Activated B cell treated with CpG ODN at 0.5 μM for 24 hours (primary cell): ENCODE data around the gene CCM2L. TPM values are rescaled to one million over a fixed set of nuclear protein-coding genes. Genes with fewer than 3 reads are reported as not detected.

Experiments used
- ATAC-seq: fragments of 200-7000 bp; cut with Tn5 transposase; one replicate; pipeline ENCODE4 v1.10.0; 2021; ENCODE audit warnings: low read depth, mild to moderate bottlenecking, moderate library complexity
- CTCF ChIA-PET: fragments of 350-600 bp; sonication (Branson Sonifier 250); formaldehyde crosslinking; loops from one replicate; lab custom pipeline; 2021; ENCODE audit warnings: antibody characterized with exemption; lab: Charles Lee
- POLR2A ChIA-PET: fragments of 350-600 bp; sonication (Branson Sonifier 250); formaldehyde crosslinking; loops from one replicate; lab custom pipeline; 2021; ENCODE audit warnings: antibody characterized with exemption; lab: Charles Lee
- DNase-seq: peaks from one replicate; pipeline ENCODE4 v3.0.0; 2022
- H3K27ac Mint-ChIP-seq: one replicate; pipeline ENCODE4 v1.8.0; 2020; ENCODE audit warnings: mixed read lengths
- H3K27me3 Mint-ChIP-seq: one replicate; pipeline ENCODE4 v1.8.0; 2021; ENCODE audit warnings: mixed read lengths
- H3K36me3 Mint-ChIP-seq: one replicate; pipeline ENCODE4 v1.8.0; 2021; ENCODE audit warnings: low read depth, mixed read lengths
- H3K4me1 Mint-ChIP-seq: one replicate; pipeline ENCODE4 v1.8.0; 2021; ENCODE audit warnings: mixed read lengths
- H3K4me3 Mint-ChIP-seq: one replicate; pipeline ENCODE4 v1.8.0; 2020; ENCODE audit warnings: mild to moderate bottlenecking, mixed read lengths
- H3K9me3 Mint-ChIP-seq: one replicate; pipeline ENCODE4 v1.8.0; 2020; ENCODE audit warnings: mixed read lengths
- intact Hi-C: fragments of 100-400 bp; cut with micrococcal nuclease; formaldehyde crosslinking; loops from one replicate; pipeline ENCODE4 v1.15.1; 2024
- total RNA-seq: library from RNA; stranded (reverse); gene quantifications from 2 replicates; pipeline ENCODE4 v1.2.3, GENCODE V29; 2022
- TF ChIP-seq, protein P1 (sequence below): fragments of 200-600 bp; IDR thresholded peaks from one replicate; pipeline ENCODE4 v1.8.0; 2022; ENCODE audit warnings: antibody characterized with exemption, mild to moderate bottlenecking

CCM2L gene
- total RNA-seq, 1 donor from 2014 or later, result 0.11 TPM

DNA sequence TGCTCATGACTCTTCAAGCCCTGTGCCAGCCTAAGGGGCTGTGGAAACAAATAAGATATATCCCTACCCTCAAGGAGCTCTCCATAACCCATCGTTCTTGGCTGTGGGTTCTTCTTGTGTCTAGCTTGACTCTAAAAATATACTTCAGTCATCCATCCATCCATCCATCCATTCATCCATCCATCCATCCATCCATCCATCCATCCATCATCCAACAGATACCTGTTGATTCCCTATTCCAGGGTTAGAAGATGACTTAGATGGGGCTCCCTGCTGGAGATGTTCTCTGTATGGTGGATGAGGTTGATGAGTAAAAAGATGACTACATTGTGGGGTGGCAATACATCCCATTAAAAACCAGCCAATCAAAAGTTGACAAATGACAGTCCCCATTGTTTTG lies 65.3 kb downstream of the CCM2L start:
- TF ChIP-seq, protein P1, sequence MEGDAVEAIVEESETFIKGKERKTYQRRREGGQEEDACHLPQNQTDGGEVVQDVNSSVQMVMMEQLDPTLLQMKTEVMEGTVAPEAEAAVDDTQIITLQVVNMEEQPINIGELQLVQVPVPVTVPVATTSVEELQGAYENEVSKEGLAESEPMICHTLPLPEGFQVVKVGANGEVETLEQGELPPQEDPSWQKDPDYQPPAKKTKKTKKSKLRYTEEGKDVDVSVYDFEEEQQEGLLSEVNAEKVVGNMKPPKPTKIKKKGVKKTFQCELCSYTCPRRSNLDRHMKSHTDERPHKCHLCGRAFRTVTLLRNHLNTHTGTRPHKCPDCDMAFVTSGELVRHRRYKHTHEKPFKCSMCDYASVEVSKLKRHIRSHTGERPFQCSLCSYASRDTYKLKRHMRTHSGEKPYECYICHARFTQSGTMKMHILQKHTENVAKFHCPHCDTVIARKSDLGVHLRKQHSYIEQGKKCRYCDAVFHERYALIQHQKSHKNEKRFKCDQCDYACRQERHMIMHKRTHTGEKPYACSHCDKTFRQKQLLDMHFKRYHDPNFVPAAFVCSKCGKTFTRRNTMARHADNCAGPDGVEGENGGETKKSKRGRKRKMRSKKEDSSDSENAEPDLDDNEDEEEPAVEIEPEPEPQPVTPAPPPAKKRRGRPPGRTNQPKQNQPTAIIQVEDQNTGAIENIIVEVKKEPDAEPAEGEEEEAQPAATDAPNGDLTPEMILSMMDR, result no peak
- H3K36me3 Mint-ChIP-seq, result peaks cover 88% of the 10 kb centered on the region
- ATAC-seq (no peak), DNase-seq (no peak)
- ChIA-PET CTCF (interaction anchor here (1.0 to 2.9 kb wide), 2 partner anchors 40 to 223 kb away, joined by 3 to 13 read pairs; no protein-coding TSS in a partner anchor), POLR2A (interaction anchor here (1.3 kb wide), 1 partner anchor 23 kb away, joined by 8 read pairs; the partner anchor contains the start of gene HCK)
- H3K27me3 Mint-ChIP-seq, result no peaks in the 10 kb centered on the region
- H3K27ac Mint-ChIP-seq, result no peak overlapping the region
- H3K4me1 Mint-ChIP-seq, result peaks cover 5% of the 10 kb centered on the region
- intact Hi-C loops, result no loop called here
- no peak overlapping the region for H3K4me3 Mint-ChIP-seq
- H3K9me3 Mint-ChIP-seq, result no peaks in the 10 kb centered on the region

DNA sequence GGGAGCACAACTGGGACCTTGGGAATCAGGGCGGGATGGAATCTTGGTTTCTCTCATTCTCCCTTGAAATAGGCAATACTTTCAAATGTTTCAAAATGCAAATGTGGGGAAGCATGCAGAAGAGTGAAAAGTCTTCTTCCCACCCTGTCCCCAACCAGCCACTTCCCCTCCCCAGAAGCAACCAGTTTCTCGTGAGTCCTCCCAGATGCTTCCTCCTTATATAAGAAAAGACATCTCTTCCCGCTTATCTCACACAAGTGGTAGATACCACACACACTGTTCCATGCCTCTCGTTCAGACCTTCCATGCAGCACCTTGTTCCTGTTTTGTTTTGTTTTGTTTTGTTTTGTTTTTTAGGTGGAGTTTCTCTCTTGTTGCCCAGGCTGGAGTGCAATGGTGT lies 67.0 kb downstream of the CCM2L start:
- ChIA-PET CTCF (no interaction called here), POLR2A (no interaction called here)
- ATAC-seq (no peak), DNase-seq (no peak)
- Mint-ChIP-seq H3K4me1 (no peaks in the 10 kb centered on the region), H3K4me3 (no peak overlapping the region), H3K27me3 (no peaks in the 10 kb centered on the region), H3K9me3 (no peaks in the 10 kb centered on the region), H3K36me3 (peaks cover 88% of the 10 kb centered on the region), H3K27ac (no peak overlapping the region)
- TF ChIP-seq, protein P1, result no peak
- intact Hi-C loops, result no loop called here

DNA sequence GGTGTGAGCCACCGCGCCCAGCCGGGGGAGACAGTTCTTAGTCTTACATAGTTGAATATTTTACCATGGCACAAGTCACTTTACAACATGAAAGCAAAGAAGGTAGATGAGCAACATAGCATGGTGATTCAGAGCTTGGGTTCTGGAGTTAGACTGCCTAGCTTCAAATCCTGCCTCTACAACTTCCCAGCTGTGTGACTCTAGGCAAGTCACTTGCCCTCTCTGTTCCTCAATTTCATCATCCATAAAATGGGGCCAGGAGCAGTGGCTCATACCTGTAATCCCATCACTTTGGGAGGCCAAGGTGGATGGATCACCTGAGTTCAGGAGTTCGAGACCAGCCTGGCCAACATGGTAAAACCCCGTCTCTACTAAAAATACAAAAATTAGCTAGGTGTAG lies 68.1 kb downstream of the CCM2L start:
- H3K9me3 Mint-ChIP-seq, result no peaks in the 10 kb centered on the region
- TF ChIP-seq, protein P1, result no peak
- H3K4me3 Mint-ChIP-seq, result no peak overlapping the region
- no peaks in the 10 kb centered on the region for H3K27me3 Mint-ChIP-seq
- ATAC-seq (no peak), DNase-seq (no peak)
- ChIA-PET POLR2A (interaction anchor here (1.4 kb wide), 1 partner anchor 43 kb away, joined by 5 read pairs; no protein-coding TSS in a partner anchor), CTCF (interaction anchor here (1.5 to 3.4 kb wide), 2 partner anchors 13 to 226 kb away, joined by 3 to 18 read pairs; no protein-coding TSS in a partner anchor)
- H3K27ac Mint-ChIP-seq, result no peak overlapping the region
- intact Hi-C loops, result no loop called here
- H3K36me3 Mint-ChIP-seq, result peaks cover 89% of the 10 kb centered on the region
- H3K4me1 Mint-ChIP-seq, result no peaks in the 10 kb centered on the region

DNA sequence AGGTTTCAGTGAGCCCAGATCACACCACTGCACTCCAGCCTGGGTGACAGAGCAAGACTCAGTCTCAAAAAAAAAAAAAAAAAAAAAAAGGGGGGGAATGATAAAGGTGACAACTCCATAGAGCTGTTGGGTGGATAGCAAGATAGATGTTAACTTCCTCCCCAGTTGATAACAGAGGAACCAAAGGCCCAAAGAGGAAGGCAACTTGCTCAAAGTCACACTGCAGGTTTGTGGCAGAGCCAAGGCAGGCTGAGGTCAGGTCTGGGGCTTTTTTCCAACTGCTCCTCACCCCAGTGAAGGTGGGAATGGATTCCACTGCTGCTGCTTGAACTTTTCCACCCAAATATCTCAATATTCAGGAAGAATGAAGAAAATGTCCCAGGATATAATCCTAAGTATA lies 68.6 kb downstream of the CCM2L start:
- ATAC-seq (no peak), DNase-seq (no peak)
- H3K4me1 Mint-ChIP-seq, result no peaks in the 10 kb centered on the region
- TF ChIP-seq, protein P1, result no peak
- no peak overlapping the region for H3K4me3 Mint-ChIP-seq
- CTCF ChIA-PET, result interaction anchor here (1.5 to 3.4 kb wide), 2 partner anchors 12 to 226 kb away, joined by 3 to 18 read pairs; no protein-coding TSS in a partner anchor
- intact Hi-C loops, result no loop called here
- POLR2A ChIA-PET, result interaction anchor here (1.4 kb wide), 1 partner anchor 44 kb away, joined by 5 read pairs; no protein-coding TSS in a partner anchor
- H3K27ac Mint-ChIP-seq, result no peak overlapping the region
- peaks cover 89% of the 10 kb centered on the region for H3K36me3 Mint-ChIP-seq
- H3K9me3 Mint-ChIP-seq, result no peaks in the 10 kb centered on the region
- H3K27me3 Mint-ChIP-seq, result no peaks in the 10 kb centered on the region

DNA sequence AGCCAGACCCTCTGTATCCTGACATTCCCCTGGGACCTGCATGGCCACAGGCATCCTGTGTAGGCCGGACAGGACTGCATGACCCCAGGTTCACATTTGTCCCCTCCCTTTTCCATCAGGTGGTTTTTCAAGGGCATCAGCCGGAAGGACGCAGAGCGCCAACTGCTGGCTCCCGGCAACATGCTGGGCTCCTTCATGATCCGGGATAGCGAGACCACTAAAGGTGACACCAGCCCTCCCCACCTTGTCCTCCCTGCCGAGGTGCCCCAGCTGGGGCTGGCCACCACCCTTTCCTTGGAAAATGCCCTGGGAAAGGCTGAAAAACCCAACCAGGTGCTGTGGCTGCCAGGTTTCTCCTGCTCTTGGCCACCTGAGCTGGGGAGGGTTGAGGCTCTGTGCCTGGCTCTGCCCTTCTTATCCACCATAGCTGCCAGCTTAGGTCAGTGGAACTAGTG lies 69.4 kb downstream of the CCM2L start:
- ATAC-seq (no peak), DNase-seq (no peak)
- Mint-ChIP-seq H3K27me3 (no peaks in the 10 kb centered on the region), H3K36me3 (peaks cover 88% of the 10 kb centered on the region), H3K27ac (no peak overlapping the region), H3K9me3 (no peaks in the 10 kb centered on the region), H3K4me3 (no peak overlapping the region), H3K4me1 (no peaks in the 10 kb centered on the region)
- POLR2A ChIA-PET, result interaction anchor here (0.7 kb wide), 1 partner anchor 22 kb away, joined by 3 read pairs; no protein-coding TSS in a partner anchor
- TF ChIP-seq, protein P1, result no peak
- CTCF ChIA-PET, result interaction anchor here (1.0 to 3.4 kb wide), 2 partner anchors 11 to 45 kb away, joined by 3 to 18 read pairs; no protein-coding TSS in a partner anchor
- intact Hi-C loops, result no loop called here
